ENCODE measurements around the gene EXOC7. TPM values are rescaled to one million over a fixed set of nuclear protein-coding genes. Genes with fewer than 3 reads are reported as not detected.
"Not testable (repeated sequence)": the region's sequence is repeated elsewhere in the genome, so short reads cannot be mapped to it uniquely, and the experiment has no call there.

The EXOC7 gene
- total RNA-seq, 2 experiments from 2014 or later: 88.1 to 90.6 TPM

- no peak for DNase-seq
- H3K27ac ChIP-seq (ENCODE audit: low read depth in 1 of 2, low read length in 2 of 2): no peak overlapping the region
- no peaks in the 10 kb centered on the region for H3K4me1 ChIP-seq (ENCODE audit: insufficient read depth, low read length)
- CTCF ChIA-PET: no interaction called here
- no peak for ATAC-seq (ENCODE audit: poor library complexity)
- Mint-ChIP-seq H3K27me3 (no peaks in the 10 kb centered on the region), H3K4me3 (no peak overlapping the region), H3K27ac (no peak overlapping the region), H3K36me3 (ENCODE audit: low read depth) (peaks cover 93% of the 10 kb centered on the region), H3K9me3 (no peaks in the 10 kb centered on the region), H3K4me1 (ENCODE audit: low read depth) (peaks cover 18% of the 10 kb centered on the region)
- intact Hi-C loops (cut with DNase I, micrococcal nuclease): no loop called here
- POLR2A ChIA-PET: no interaction called here
- no peaks in the 10 kb centered on the region for H3K9me3 ChIP-seq (ENCODE audit: control insufficient read depth in 1 of 2, insufficient read depth in 1 of 2, low read length in 2 of 2)
- H3K27me3 ChIP-seq (ENCODE audit: control insufficient read depth in 1 of 2, insufficient read depth in 2 of 2, low read length in 2 of 2): no peaks in the 10 kb centered on the region
- TF ChIP-seq CTCF (IDR thresholded peaks at IDR 0.05): no peak
- H3K36me3 ChIP-seq (ENCODE audit: insufficient read depth, low read length): peaks cover 95% of the 10 kb centered on the region
- H3K4me3 ChIP-seq (ENCODE audit: low read length): no peak overlapping the region
These were observed 57.5 kb downstream of the EXOC7 start for GRCh38 chr17:76046064-76046463.

- peaks cover 13% of the 10 kb centered on the region for H3K4me1 Mint-ChIP-seq (ENCODE audit: low read depth)
- H3K27me3 Mint-ChIP-seq; CTCF ChIA-PET; H3K27ac Mint-ChIP-seq; H3K4me1 ChIP-seq (ENCODE audit: insufficient read depth, low read length); H3K27ac ChIP-seq (ENCODE audit: low read depth in 1 of 2, low read length in 2 of 2); ATAC-seq (ENCODE audit: poor library complexity); H3K9me3 ChIP-seq (ENCODE audit: control insufficient read depth in 1 of 2, insufficient read depth in 1 of 2, low read length in 2 of 2); intact Hi-C loops (cut with DNase I, micrococcal nuclease); DNase-seq; H3K4me3 Mint-ChIP-seq; H3K4me3 ChIP-seq (ENCODE audit: low read length); POLR2A ChIA-PET; H3K9me3 Mint-ChIP-seq; H3K27me3 ChIP-seq (ENCODE audit: control insufficient read depth in 1 of 2, insufficient read depth in 2 of 2, low read length in 2 of 2): not testable (repeated sequence)
- peaks cover 93% of the 10 kb centered on the region for H3K36me3 Mint-ChIP-seq (ENCODE audit: low read depth)
- H3K36me3 ChIP-seq (ENCODE audit: insufficient read depth, low read length): peaks cover 95% of the 10 kb centered on the region
These were observed 59.0 kb downstream of the EXOC7 start for GRCh38 chr17:76044475-76045007.

- H3K27ac Mint-ChIP-seq; POLR2A ChIA-PET; H3K27ac ChIP-seq (ENCODE audit: low read depth in 1 of 2, low read length in 2 of 2); H3K4me3 ChIP-seq (ENCODE audit: low read length); ATAC-seq (ENCODE audit: poor library complexity); H3K27me3 ChIP-seq (ENCODE audit: control insufficient read depth in 1 of 2, insufficient read depth in 2 of 2, low read length in 2 of 2); H3K4me1 Mint-ChIP-seq (ENCODE audit: low read depth); H3K4me1 ChIP-seq (ENCODE audit: insufficient read depth, low read length); H3K4me3 Mint-ChIP-seq; intact Hi-C loops (cut with DNase I, micrococcal nuclease); H3K9me3 Mint-ChIP-seq; H3K9me3 ChIP-seq (ENCODE audit: control insufficient read depth in 1 of 2, insufficient read depth in 1 of 2, low read length in 2 of 2); H3K27me3 Mint-ChIP-seq; DNase-seq; CTCF ChIA-PET: not testable (repeated sequence)
- H3K36me3 Mint-ChIP-seq (ENCODE audit: low read depth): peaks cover 93% of the 10 kb centered on the region
- peaks cover 95% of the 10 kb centered on the region for H3K36me3 ChIP-seq (ENCODE audit: insufficient read depth, low read length)
These were observed 60.7 kb downstream of the EXOC7 start for GRCh38 chr17:76042868-76043267.

- peaks cover 73% of the 10 kb centered on the region for H3K36me3 ChIP-seq (ENCODE audit: insufficient read depth, low read length)
- H3K27ac ChIP-seq (ENCODE audit: low read depth in 1 of 2, low read length in 2 of 2): no peak overlapping the region
- ChIA-PET POLR2A (interaction anchor here (1.6 kb wide), 1 partner anchor 10 kb away, joined by 5 read pairs; no protein-coding TSS in a partner anchor), CTCF (no interaction called here)
- no peak overlapping the region for H3K4me3 ChIP-seq (ENCODE audit: low read length)
- intact Hi-C loops (cut with DNase I, micrococcal nuclease): no loop called here
- Mint-ChIP-seq H3K9me3 (no peaks in the 10 kb centered on the region), H3K27ac (no peak overlapping the region), H3K36me3 (ENCODE audit: low read depth) (peaks cover 75% of the 10 kb centered on the region), H3K27me3 (no peaks in the 10 kb centered on the region), H3K4me1 (ENCODE audit: low read depth) (no peaks in the 10 kb centered on the region), H3K4me3 (no peak overlapping the region)
- DNase-seq: no peak
- H3K27me3 ChIP-seq (ENCODE audit: control insufficient read depth in 1 of 2, insufficient read depth in 2 of 2, low read length in 2 of 2): no peaks in the 10 kb centered on the region
- ATAC-seq (ENCODE audit: poor library complexity): no peak
- no peak for TF ChIP-seq CTCF (IDR thresholded peaks at IDR 0.05)
- no peaks in the 10 kb centered on the region for H3K9me3 ChIP-seq (ENCODE audit: control insufficient read depth in 1 of 2, insufficient read depth in 1 of 2, low read length in 2 of 2)
- no peaks in the 10 kb centered on the region for H3K4me1 ChIP-seq (ENCODE audit: insufficient read depth, low read length)
These were observed 63.2 kb downstream of the EXOC7 start for GRCh38 chr17:76040376-76040775.
